Measurements from ENCODE around the gene ADRM1. TPM values are rescaled to one million over a fixed set of nuclear protein-coding genes. Genes with fewer than 3 reads are reported as not detected.

ADRM1 gene
- total and polyA plus RNA-seq, 2 of the 4 experiments (the other 2 are of a cell fraction), result 103 to 149 TPM

GRCh38 chr20:62281161-62281933 lies 21.4 kb upstream of the ADRM1 start:
- H3K9ac ChIP-seq (ENCODE audit: low read depth, low read length), result no peak overlapping the region
- no peak overlapping the region for H2AK5ac ChIP-seq (ENCODE audit: low read depth, low read length)
- dilution Hi-C loops (cut with HindIII; ENCODE audit: low sequenced_read_pairs, unreplicated experiment) (loop anchor here (25.0 kb wide), 1 partner anchor 106 kb away; the partner anchor contains the start of gene RPS21), intact Hi-C loops (cut with micrococcal nuclease) (no loop called here), in situ Hi-C loops (cut with MboI; ENCODE audit: low sequenced_read_pairs) (loop anchor here (25.0 kb wide), 1 partner anchor 331 kb away; no protein-coding TSS in a partner anchor)
- H2BK15ac ChIP-seq (ENCODE audit: low read depth, low read length), result no peak overlapping the region
- no peak overlapping the region for H3K18ac ChIP-seq (ENCODE audit: low read depth, low read length)
- H3K27ac ChIP-seq (ENCODE audit: insufficient read depth, low read length), result no peak overlapping the region
- no peak overlapping the region for H4K8ac ChIP-seq (ENCODE audit: low read depth in 2 of 2, low read length in 2 of 2)
- no peak overlapping the region for H3K4ac ChIP-seq (ENCODE audit: low read depth, low read length)
- no peak overlapping the region for H2BK120ac ChIP-seq (ENCODE audit: low read depth, low read length)
- peaks cover 66% of the 10 kb centered on the region for H3K36me3 ChIP-seq (ENCODE audit: control insufficient read depth, insufficient read depth, low read length)
- H4K5ac ChIP-seq (ENCODE audit: low read depth, low read length), result no peak overlapping the region
- H2AFZ ChIP-seq (replicated peaks; ENCODE audit: low read length, poor library complexity), result no peak overlapping the region
- H3K56ac ChIP-seq (ENCODE audit: extremely low read depth, insufficient read depth, low read length), result no peak overlapping the region
- H2BK5ac ChIP-seq (ENCODE audit: low read depth, low read length, poor library complexity, severe bottlenecking), result no peak overlapping the region
- no peak overlapping the region for H3K4me2 ChIP-seq (ENCODE audit: low read depth, low read length)
- BruUV-seq (replicated peaks), result no TSS peak
- H3K4me3 ChIP-seq (ENCODE audit: insufficient read depth, low read depth, low read length), result no peak overlapping the region
- H4K20me1 ChIP-seq (ENCODE audit: insufficient read depth, low read length), result peaks cover 8% of the 10 kb centered on the region; the same call in 1 of the 2 replicates
- no peaks in the 10 kb centered on the region for H3K9me3 ChIP-seq (ENCODE audit: control insufficient read depth, insufficient read depth, low read length)
- H4K91ac ChIP-seq (ENCODE audit: insufficient read depth, low read depth, low read length), result no peak overlapping the region
- H2AK9ac ChIP-seq (replicated peaks; ENCODE audit: low read depth, low read length, poor library complexity), result no peak overlapping the region
- POLR2A ChIA-PET (ENCODE audit: unreplicated experiment), result interaction anchor here (0.6 kb wide), 1 partner anchor 67 kb away, joined by 4 read pairs; no protein-coding TSS in a partner anchor
- H3K27me3 ChIP-seq (ENCODE audit: control insufficient read depth, insufficient read depth, low read length), result no peaks in the 10 kb centered on the region
- CTCF ChIA-PET, result no interaction called here
- 88% methylated on average over 15 of the region's 31 CpGs; no CpG with 5 or more reads in 1 of the 2 experiments for WGBS, 2 experiments (ENCODE audit: extremely low coverage in 2 of 2, insufficient read length in 1 of 2)
- H2BK20ac ChIP-seq (ENCODE audit: low read depth, low read length), result no peak overlapping the region
- H3K4me1 ChIP-seq (ENCODE audit: control insufficient read depth, insufficient read depth, low read length), result no peaks in the 10 kb centered on the region
- H3K14ac ChIP-seq (replicated peaks; ENCODE audit: low read depth, low read length), result no peak overlapping the region
- ATAC-seq (ENCODE audit: low read depth) (no peak), DNase-seq (no peak)
- no peak overlapping the region for H3K23ac ChIP-seq (ENCODE audit: low read depth, low read length)
- H3K79me1 ChIP-seq (ENCODE audit: low read depth in 1 of 2, low read length in 2 of 2), result peaks cover 4 to 9% of the 10 kb centered on the region in 2 experiments; a peak in 3 of 4 replicates
- peaks cover 13% of the 10 kb centered on the region for H3K9me1 ChIP-seq (ENCODE audit: insufficient read depth, low read length)
- no peak for TF ChIP-seq RAD21 (IDR thresholded peaks at IDR 0.05; ENCODE audit: low read length)
- no peak for TF ChIP-seq CEBPB (IDR thresholded peaks at IDR 0.05; ENCODE audit: low read depth, low read length)
- TF ChIP-seq POLR2A (IDR thresholded peaks at IDR 0.05; ENCODE audit: low read depth, low read length), result no peak
- no peak for TF ChIP-seq FOS (IDR thresholded peaks at IDR 0.05; ENCODE audit: low read depth, low read length)
- no peak for TF ChIP-seq CTCF (conservative IDR thresholded peaks at IDR 0.05; ENCODE audit: low read depth, low read length)
- no peak for TF ChIP-seq BHLHE40 (IDR thresholded peaks at IDR 0.05; ENCODE audit: low read depth, low read length)
- no peak for TF ChIP-seq MAFK (IDR thresholded peaks at IDR 0.05; ENCODE audit: low read depth, low read length)
- TF ChIP-seq CHD1 (IDR thresholded peaks at IDR 0.05; ENCODE audit: low read depth, low read length), result no peak
- no peak for TF ChIP-seq SMC3 (IDR thresholded peaks at IDR 0.05; ENCODE audit: low read depth, low read length)
- no peak for TF ChIP-seq MAZ (IDR thresholded peaks at IDR 0.05; ENCODE audit: borderline replicate concordance, low read depth, low read length)
- TF ChIP-seq NFE2L2 (IDR thresholded peaks at IDR 0.05; ENCODE audit: low read depth, low read length), result no peak
- TF ChIP-seq ELK1 (IDR thresholded peaks at IDR 0.05; ENCODE audit: borderline replicate concordance, low read depth, low read length), result no peak
- TF ChIP-seq RFX5 (IDR thresholded peaks at IDR 0.05; ENCODE audit: low read depth, low read length), result no peak
- no peak for TF ChIP-seq MXI1 (IDR thresholded peaks at IDR 0.05; ENCODE audit: borderline replicate concordance, low read depth, low read length)
- no peak for TF ChIP-seq USF2 (IDR thresholded peaks at IDR 0.05; ENCODE audit: low read depth, low read length)
